ENCODE data around the gene FBN2.

- TF ChIP-seq ZNF274 (IDR thresholded peaks at IDR 0.05; ENCODE audit: low read depth, low read length) (no peak), SUZ12 (IDR thresholded peaks at IDR 0.05; ENCODE audit: extremely low read depth, insufficient read depth, insufficient read length) (no peak), YY1 (IDR thresholded peaks at IDR 0.05; ENCODE audit: insufficient read depth, insufficient read length) (no peak)
Measured at GRCh38 chr5:128516978-128517377, 21.1 kb downstream of the FBN2 start.
